Activated naive CD8-positive, alpha-beta T cell treated with anti-CD3 and anti-CD28 coated beads, Interleukin-2, amount 10 ng/mL, durations not matched to agents 7 days and 5 days (primary cell): ENCODE results near the gene PRRX2. TPM values are rescaled to one million over a fixed set of nuclear protein-coding genes. Genes with fewer than 3 reads are reported as not detected.
A peak's percentile ranks its signal among the peaks of the same experiment; 100 is the strongest.

Experiments used
- ATAC-seq: fragments of 150-1000 bp; cut with Tn5 transposase; one replicate; pipeline ENCODE4 v1.10.0; 2021; ENCODE audit warnings: low read depth, moderate library complexity
- POLR2A ChIA-PET: fragments of 350-600 bp; sonication (Branson Sonifier 250); formaldehyde crosslinking; loops from one replicate; lab custom pipeline; 2021; ENCODE audit warnings: antibody characterized with exemption; lab: Charles Lee
- DNase-seq: peaks from one replicate; pipeline ENCODE4 v3.0.0; 2021
- H3K27ac Mint-ChIP-seq: one replicate; pipeline ENCODE4 v1.8.0; 2022; ENCODE audit warnings: mild to moderate bottlenecking, mixed read lengths
- H3K27me3 Mint-ChIP-seq: one replicate; pipeline ENCODE4 v1.8.0; 2022; ENCODE audit warnings: mild to moderate bottlenecking, moderate library complexity, mixed read lengths
- H3K36me3 Mint-ChIP-seq: one replicate; pipeline ENCODE4 v1.8.0; 2021; ENCODE audit warnings: mild to moderate bottlenecking, mixed read lengths
- H3K4me1 Mint-ChIP-seq: one replicate; pipeline ENCODE4 v1.8.0; 2021; ENCODE audit warnings: mixed read lengths
- H3K4me3 Mint-ChIP-seq: one replicate; pipeline ENCODE4 v1.8.0; 2022; ENCODE audit warnings: mild to moderate bottlenecking, moderate library complexity, mixed read lengths
- H3K9me3 Mint-ChIP-seq: one replicate; pipeline ENCODE4 v1.8.0; 2021; ENCODE audit warnings: mixed read lengths
- total RNA-seq, 2 experiments: library from RNA; stranded (reverse); gene quantifications; one replicate each; pipeline ENCODE4 v1.2.3, GENCODE V29; 2021

Gene PRRX2
- total RNA-seq, 2 experiments from 2014 or later, result not detected

DNA sequence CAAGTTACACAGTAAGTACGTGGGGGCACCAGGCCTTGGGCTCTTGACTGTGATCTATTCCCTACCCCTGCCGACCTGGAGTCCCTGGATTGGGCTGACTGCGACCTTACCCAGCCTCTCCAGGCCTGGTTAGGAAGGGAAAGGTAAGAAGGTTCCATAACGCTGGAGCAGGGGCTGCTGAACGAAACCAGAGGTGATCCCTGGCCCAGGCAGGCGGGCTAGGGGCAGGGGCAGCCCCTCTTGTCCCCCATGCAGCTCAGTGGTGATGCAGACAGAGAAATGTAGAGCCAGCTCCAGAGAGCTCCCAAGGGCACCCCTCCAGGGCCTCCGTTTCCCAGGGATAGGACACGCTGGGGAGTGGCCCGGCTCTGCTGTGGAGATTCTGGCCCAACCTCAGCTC lies 14.1 kb downstream of the PRRX2 start:
- no peaks in the 10 kb centered on the region for H3K36me3 Mint-ChIP-seq
- no peak overlapping the region for H3K4me3 Mint-ChIP-seq
- DNase-seq, result no peak
- ATAC-seq, result no peak
- H3K27me3 Mint-ChIP-seq, result peaks cover 9% of the 10 kb centered on the region
- H3K27ac Mint-ChIP-seq, result no peak overlapping the region
- POLR2A ChIA-PET, result interaction anchor here (0.7 kb wide), 1 partner anchor 734 kb away, joined by 6 read pairs; no protein-coding TSS in a partner anchor
- no peaks in the 10 kb centered on the region for H3K4me1 Mint-ChIP-seq
- no peaks in the 10 kb centered on the region for H3K9me3 Mint-ChIP-seq

DNA sequence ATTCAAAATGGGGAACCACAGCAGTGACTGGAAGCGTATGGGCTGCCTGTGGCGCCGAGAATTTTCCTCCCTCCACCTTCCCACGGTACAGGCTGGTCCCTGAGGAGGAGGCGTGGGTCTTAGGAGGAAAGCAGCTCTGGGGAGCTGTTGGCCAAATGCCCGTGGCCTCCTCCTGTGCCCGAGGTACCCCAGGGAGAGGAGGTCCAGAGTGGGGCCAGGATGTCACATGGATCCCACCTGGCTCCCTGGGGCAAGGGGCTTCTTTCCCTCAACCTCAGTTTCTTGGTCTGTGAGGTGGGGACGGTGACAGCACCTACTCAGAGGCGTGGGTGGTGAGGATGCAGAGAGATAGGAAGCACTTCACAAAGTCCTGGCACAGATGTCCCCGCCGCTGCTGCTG lies 16.5 kb downstream of the PRRX2 start:
- Mint-ChIP-seq H3K27ac (no peak overlapping the region), H3K36me3 (no peaks in the 10 kb centered on the region), H3K4me3 (no peak overlapping the region), H3K27me3 (peaks cover 5% of the 10 kb centered on the region), H3K4me1 (no peaks in the 10 kb centered on the region), H3K9me3 (no peaks in the 10 kb centered on the region)
- ATAC-seq (no peak), DNase-seq (no peak)
- POLR2A ChIA-PET, result no interaction called here

- Mint-ChIP-seq H3K4me1 (no peaks in the 10 kb centered on the region), H3K36me3 (no peaks in the 10 kb centered on the region), H3K4me3 (no peak overlapping the region), H3K27ac (no peak overlapping the region), H3K9me3 (no peaks in the 10 kb centered on the region), H3K27me3 (peaks cover 2% of the 10 kb centered on the region)
- POLR2A ChIA-PET, result no interaction called here
- DNase-seq, result no peak
- no peak for ATAC-seq
Measured at GRCh38 chr9:129682381-129682780, 16.9 kb downstream of the PRRX2 start.

DNA sequence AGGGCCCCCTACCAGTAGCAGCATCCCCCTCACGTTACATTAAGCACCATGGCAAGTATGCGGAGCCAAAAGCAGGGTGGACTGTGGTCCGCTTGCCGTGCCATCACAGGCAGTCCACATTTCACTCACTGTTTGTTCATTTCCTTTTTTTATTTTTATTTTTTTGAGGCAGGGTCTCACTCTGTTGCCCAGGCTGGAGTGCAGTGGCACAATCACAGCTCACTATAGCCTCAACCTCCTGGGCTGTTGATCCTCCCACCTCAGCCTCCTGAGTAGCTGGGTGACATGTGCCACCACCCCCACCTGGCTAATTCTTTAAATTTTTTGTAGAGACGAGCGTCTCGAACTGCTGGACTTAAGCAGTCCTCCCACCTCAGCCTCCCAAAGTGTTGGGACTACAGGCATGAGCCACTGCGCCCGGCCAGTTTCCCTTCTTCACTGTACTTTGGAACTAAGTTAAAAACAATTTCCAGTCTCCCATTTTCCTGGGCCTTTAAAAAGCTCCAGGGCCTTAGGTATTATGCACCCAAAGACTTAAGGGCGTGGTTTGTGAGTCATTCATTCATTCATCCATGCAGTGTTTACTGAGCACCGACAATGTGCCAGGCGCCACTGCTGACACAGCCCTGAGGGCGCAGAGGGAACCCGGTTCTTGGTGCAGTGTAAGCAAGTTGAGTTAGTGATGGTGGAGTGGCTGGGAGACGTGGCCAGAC lies 19.9 kb downstream of the PRRX2 start:
- no peak overlapping the region for H3K4me3 Mint-ChIP-seq
- H3K27me3 Mint-ChIP-seq, result no peaks in the 10 kb centered on the region
- H3K27ac Mint-ChIP-seq, result no peak overlapping the region
- no peak for DNase-seq
- no peaks in the 10 kb centered on the region for H3K9me3 Mint-ChIP-seq
- ATAC-seq, result no peak
- H3K4me1 Mint-ChIP-seq, result no peaks in the 10 kb centered on the region
- no peaks in the 10 kb centered on the region for H3K36me3 Mint-ChIP-seq
- POLR2A ChIA-PET, result no interaction called here

GRCh38 chr9:129685933-129686259 lies 20.4 kb downstream of the PRRX2 start:
- no peaks in the 10 kb centered on the region for H3K9me3 Mint-ChIP-seq

GRCh38 chr9:129686736-129687135 lies 21.3 kb downstream of the PRRX2 start:
- Mint-ChIP-seq H3K27ac (no peak overlapping the region), H3K9me3 (no peaks in the 10 kb centered on the region), H3K4me1 (no peaks in the 10 kb centered on the region), H3K36me3 (no peaks in the 10 kb centered on the region), H3K4me3 (no peak overlapping the region), H3K27me3 (no peaks in the 10 kb centered on the region)
- ATAC-seq, result no peak
- no peak for DNase-seq
- POLR2A ChIA-PET, result interaction anchor here (0.6 kb wide), 1 partner anchor 52 kb away, joined by 3 read pairs; no protein-coding TSS in a partner anchor

More at GRCh38 chr9:129685933-129686259, 20.4 kb downstream of the PRRX2 start:
- no peak overlapping the region for H3K4me3 Mint-ChIP-seq
- ATAC-seq (no peak), DNase-seq (no peak)
- no peaks in the 10 kb centered on the region for H3K4me1 Mint-ChIP-seq
- H3K27ac Mint-ChIP-seq, result no peak overlapping the region
- POLR2A ChIA-PET, result no interaction called here
- no peaks in the 10 kb centered on the region for H3K36me3 Mint-ChIP-seq
- H3K27me3 Mint-ChIP-seq, result no peaks in the 10 kb centered on the region

- Mint-ChIP-seq H3K9me3 (no peaks in the 10 kb centered on the region), H3K4me3 (no peak overlapping the region), H3K27me3 (no peaks in the 10 kb centered on the region), H3K36me3 (no peaks in the 10 kb centered on the region), H3K4me1 (no peaks in the 10 kb centered on the region), H3K27ac (no peak overlapping the region)
- DNase-seq (no peak), ATAC-seq (no peak)
- POLR2A ChIA-PET, result no interaction called here
Measured at GRCh38 chr9:129687391-129687790, 21.9 kb downstream of the PRRX2 start.

GRCh38 chr9:129688285-129689043 lies 23.0 kb downstream of the PRRX2 start:
- no peak for DNase-seq
- no peak overlapping the region for H3K4me3 Mint-ChIP-seq
- no peak overlapping the region for H3K27ac Mint-ChIP-seq
- ATAC-seq, result no peak
- no peaks in the 10 kb centered on the region for H3K4me1 Mint-ChIP-seq
- H3K27me3 Mint-ChIP-seq, result no peaks in the 10 kb centered on the region
- no peaks in the 10 kb centered on the region for H3K9me3 Mint-ChIP-seq
- POLR2A ChIA-PET, result no interaction called here
- H3K36me3 Mint-ChIP-seq, result no peaks in the 10 kb centered on the region

DNA sequence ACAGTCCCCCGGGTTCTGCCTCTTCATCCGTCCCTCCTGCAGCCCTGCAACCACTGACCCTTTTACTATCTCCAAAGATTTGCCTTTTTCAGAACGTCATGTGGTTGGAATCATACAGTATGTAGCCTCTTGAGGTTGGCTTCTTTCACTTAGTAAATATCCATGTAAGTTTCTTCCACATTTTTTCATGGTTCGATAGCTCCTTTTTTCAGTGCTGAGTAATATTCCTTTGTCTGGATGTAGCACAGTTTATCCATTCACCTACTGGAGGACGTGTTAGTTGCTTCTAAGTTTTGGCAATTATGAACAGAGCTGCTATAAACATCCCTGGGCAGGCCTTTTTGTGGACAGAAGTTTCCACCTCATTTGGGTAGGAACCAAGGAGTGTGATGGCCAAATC lies 27.1 kb downstream of the PRRX2 start:
- Mint-ChIP-seq H3K4me1 (peaks cover 3% of the 10 kb centered on the region), H3K9me3 (no peaks in the 10 kb centered on the region), H3K4me3 (no peak overlapping the region), H3K36me3 (no peaks in the 10 kb centered on the region), H3K27me3 (peaks cover 33% of the 10 kb centered on the region), H3K27ac (no peak overlapping the region)
- POLR2A ChIA-PET, result no interaction called here
- no peak for DNase-seq
- ATAC-seq, result no peak

DNA sequence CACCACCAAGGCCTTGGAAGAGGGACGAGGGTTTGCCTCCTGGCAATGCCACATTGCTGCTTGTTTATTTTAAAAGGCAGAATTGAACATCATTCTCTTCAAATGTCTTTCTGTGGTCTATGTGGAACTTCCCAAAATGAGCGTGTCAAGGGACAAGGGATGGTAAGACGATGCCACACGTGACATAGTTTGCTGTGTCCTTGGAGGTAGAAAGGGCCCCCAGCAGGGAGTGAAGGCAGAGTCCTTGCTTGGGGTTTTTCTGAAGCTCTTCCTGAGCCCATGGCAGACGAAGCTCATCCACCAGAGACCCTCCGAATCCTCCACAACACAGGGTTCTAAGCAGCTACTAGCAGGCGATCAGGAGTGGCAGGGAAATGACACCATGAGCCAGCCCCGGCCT lies 28.3 kb downstream of the PRRX2 start:
- Mint-ChIP-seq H3K36me3 (no peaks in the 10 kb centered on the region), H3K4me3 (no peak overlapping the region), H3K4me1 (peaks cover 3% of the 10 kb centered on the region), H3K27me3 (peaks cover 37% of the 10 kb centered on the region), H3K9me3 (no peaks in the 10 kb centered on the region), H3K27ac (no peak overlapping the region)
- POLR2A ChIA-PET, result no interaction called here
- DNase-seq (no peak), ATAC-seq (no peak)

GRCh38 chr9:129694243-129694646 lies 28.8 kb downstream of the PRRX2 start:
- peaks cover 42% of the 10 kb centered on the region for H3K27me3 Mint-ChIP-seq
- DNase-seq (no peak), ATAC-seq (no peak)
- H3K4me1 Mint-ChIP-seq, result peaks cover 3% of the 10 kb centered on the region
- no peaks in the 10 kb centered on the region for H3K9me3 Mint-ChIP-seq
- POLR2A ChIA-PET, result no interaction called here
- no peak overlapping the region for H3K27ac Mint-ChIP-seq
- H3K4me3 Mint-ChIP-seq, result no peak overlapping the region
- H3K36me3 Mint-ChIP-seq, result no peaks in the 10 kb centered on the region

DNA sequence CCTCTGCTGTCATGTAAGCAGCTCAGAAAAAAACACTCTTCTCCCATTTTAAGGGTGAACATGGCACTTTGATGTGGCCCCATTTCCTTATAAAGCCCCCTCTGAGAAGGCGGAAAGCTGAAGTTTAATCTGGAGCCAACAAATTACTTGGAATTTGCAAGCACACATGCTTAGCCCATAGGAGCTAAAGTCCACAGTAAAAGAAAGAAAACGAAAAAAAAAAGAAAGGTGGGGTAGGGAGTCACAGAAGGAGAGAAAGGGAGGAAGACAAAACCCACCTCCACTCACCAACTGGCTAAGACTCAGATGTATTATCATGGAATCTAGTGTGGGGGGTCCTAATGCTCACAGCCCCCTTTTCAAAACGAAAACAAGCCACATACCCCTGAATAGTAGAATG lies 30.4 kb downstream of the PRRX2 start:
- Mint-ChIP-seq H3K9me3 (no peaks in the 10 kb centered on the region), H3K4me1 (peaks cover 3% of the 10 kb centered on the region), H3K36me3 (no peaks in the 10 kb centered on the region), H3K27me3 (peaks cover 54% of the 10 kb centered on the region), H3K4me3 (no peak overlapping the region), H3K27ac (no peak overlapping the region)
- ATAC-seq (no peak), DNase-seq (no peak)
- POLR2A ChIA-PET, result no interaction called here

GRCh38 chr9:129696944-129697655 lies 31.7 kb downstream of the PRRX2 start:
- no peaks in the 10 kb centered on the region for H3K9me3 Mint-ChIP-seq
- peaks cover 59% of the 10 kb centered on the region for H3K27me3 Mint-ChIP-seq
- H3K27ac Mint-ChIP-seq, result no peak overlapping the region
- ATAC-seq (peak; percentile 59), DNase-seq (no peak)
- no peaks in the 10 kb centered on the region for H3K36me3 Mint-ChIP-seq
- peaks cover 3% of the 10 kb centered on the region for H3K4me1 Mint-ChIP-seq
- H3K4me3 Mint-ChIP-seq, result peak overlapping the region; percentile 60
- POLR2A ChIA-PET, result interaction anchor here (0.7 kb wide), 1 partner anchor 41 kb away, joined by 3 read pairs; no protein-coding TSS in a partner anchor
